Middle frontal gyrus (tissue), 1 donor: ENCODE measurements around the gene DXO.
A peak's percentile ranks its signal among the peaks of the same experiment; 100 is the strongest.
"Not testable (repeated sequence)": the region's sequence is repeated elsewhere in the genome, so short reads cannot be mapped to it uniquely, and the experiment has no call there.

Experiments
- DNase-seq: peaks from one replicate; pipeline ENCODE4 v3.0.0-alpha.2; 2015; ENCODE audit warnings: low spot score; ENCODE audit errors: extremely low spot score

DXO gene

GRCh38 chr6:31971993-31972708 lies at the start of gene DXO:
Gene DXO (minus strand): TSS chr6:31972138. CDS start chr6:31971675, 463 bp downstream.
- DNase-seq = peak; percentile 90

- DNase-seq = not testable (repeated sequence)
These were observed 42.6 kb upstream of the DXO start, which contains the start of gene C4B for GRCh38 chr6:32014547-32014946. Gene C4B (plus strand): TSS chr6:32014795. CDS start chr6:32014846, 51 bp downstream.

GRCh38 chr6:32013738-32014137 lies 41.8 kb upstream of the DXO start:
- not testable (repeated sequence) for DNase-seq

GRCh38 chr6:32012941-32013617 lies 41.1 kb upstream of the DXO start:
- DNase-seq = not testable (repeated sequence)

GRCh38 chr6:32010856-32011530 lies 39.1 kb upstream of the DXO start:
- not testable (repeated sequence) for DNase-seq

- not testable (repeated sequence) for DNase-seq
These were observed 37.6 kb upstream of the DXO start for GRCh38 chr6:32009537-32009936.

GRCh38 chr6:32008616-32009015 lies 36.7 kb upstream of the DXO start:
- DNase-seq = not testable (repeated sequence)

- not testable (repeated sequence) for DNase-seq
These were observed 36.1 kb upstream of the DXO start for GRCh38 chr6:32008037-32008436.

- not testable (repeated sequence) for DNase-seq
These were observed 35.1 kb upstream of the DXO start for GRCh38 chr6:32007086-32007485.

- DNase-seq = not testable (repeated sequence)
These were observed 34.1 kb upstream of the DXO start for GRCh38 chr6:32005991-32006529.

- not testable (repeated sequence) for DNase-seq
These were observed 33.6 kb upstream of the DXO start for GRCh38 chr6:32005538-32005880.

- not testable (repeated sequence) for DNase-seq
These were observed 33.1 kb upstream of the DXO start for GRCh38 chr6:32004864-32005537.

GRCh38 chr6:32004393-32004792 lies 32.5 kb upstream of the DXO start:
- DNase-seq = not testable (repeated sequence)

- DNase-seq = not testable (repeated sequence)
These were observed 31.4 kb upstream of the DXO start for GRCh38 chr6:32003301-32003700.

GRCh38 chr6:32002546-32003268 lies 30.8 kb upstream of the DXO start:
- DNase-seq = not testable (repeated sequence)

- DNase-seq = not testable (repeated sequence)
These were observed 24.4 kb upstream of the DXO start for GRCh38 chr6:31996385-31996784.

- DNase-seq = not testable (repeated sequence)
These were observed 22.5 kb upstream of the DXO start for GRCh38 chr6:31994421-31994820.

GRCh38 chr6:31989363-31989762 lies 17.4 kb upstream of the DXO start:
- DNase-seq = not testable (repeated sequence)

GRCh38 chr6:31981744-31982143 lies 9.8 kb upstream of the DXO start, which contains the start of gene C4A:
Gene C4A (plus strand): TSS chr6:31982057. CDS start chr6:31982108, 51 bp downstream.
- not testable (repeated sequence) for DNase-seq

GRCh38 chr6:31980998-31981397 lies 9.1 kb upstream of the DXO start:
- DNase-seq = not testable (repeated sequence)
